Parathyroid adenoma (tissue), 2 donors: ENCODE results near the gene CNBD2.
"Not testable (repeated sequence)": the region's sequence is repeated elsewhere in the genome, so short reads cannot be mapped to it uniquely, and the experiment has no call there.

Experiments
- H2AFZ ChIP-seq: fragments of 300-600 bp; sonication (generic); one replicate; pipeline ENCODE4 v1.7.0; 2017; ENCODE audit warnings: antibody characterized with exemption, mild to moderate bottlenecking
- H3K27ac ChIP-seq: fragments of 300-600 bp; sonication (generic); one replicate; pipeline ENCODE4 v1.7.0; 2017
- H3K27me3 ChIP-seq: fragments of 300-600 bp; sonication (generic); one replicate; pipeline ENCODE4 v1.7.0; 2017; ENCODE audit warnings: low read length; ENCODE audit not compliant: control insufficient read depth, insufficient read depth
- H3K36me3 ChIP-seq: fragments of 300-600 bp; sonication (generic); one replicate; pipeline ENCODE4 v1.7.0; 2017; ENCODE audit warnings: low read length; ENCODE audit not compliant: control insufficient read depth, insufficient read depth
- H3K4me1 ChIP-seq: fragments of 300-600 bp; sonication (generic); one replicate; pipeline ENCODE4 v1.7.0; 2017; ENCODE audit warnings: control low read depth
- H3K4me2 ChIP-seq: fragments of 300-600 bp; sonication (generic); one replicate; pipeline ENCODE4 v1.7.0; 2017; ENCODE audit warnings: low read length
- H3K4me3 ChIP-seq: fragments of 300-600 bp; sonication (generic); one replicate; pipeline ENCODE4 v1.7.0; 2017; ENCODE audit warnings: low read depth, low read length
- H3K79me2 ChIP-seq: fragments of 300-600 bp; sonication (generic); one replicate; pipeline ENCODE4 v1.7.0; 2017; ENCODE audit warnings: control low read depth
- H3K9ac ChIP-seq: fragments of 300-600 bp; sonication (generic); one replicate; pipeline ENCODE4 v1.7.0; 2017; ENCODE audit warnings: mild to moderate bottlenecking
- H3K9me3 ChIP-seq: fragments of 300-600 bp; sonication (generic); one replicate; pipeline ENCODE4 v1.7.0; 2017; ENCODE audit warnings: low read length; ENCODE audit not compliant: control insufficient read depth
- TF ChIP-seq, protein P1 (sequence below): fragments of 300-600 bp; sonication (generic); IDR thresholded peaks from one replicate; pipeline ENCODE4 v1.7.0; 2017; ENCODE audit warnings: antibody characterized with exemption, mild to moderate bottlenecking
- donor health status: primary hyperparathyroidism.

CNBD2 gene

DNA sequence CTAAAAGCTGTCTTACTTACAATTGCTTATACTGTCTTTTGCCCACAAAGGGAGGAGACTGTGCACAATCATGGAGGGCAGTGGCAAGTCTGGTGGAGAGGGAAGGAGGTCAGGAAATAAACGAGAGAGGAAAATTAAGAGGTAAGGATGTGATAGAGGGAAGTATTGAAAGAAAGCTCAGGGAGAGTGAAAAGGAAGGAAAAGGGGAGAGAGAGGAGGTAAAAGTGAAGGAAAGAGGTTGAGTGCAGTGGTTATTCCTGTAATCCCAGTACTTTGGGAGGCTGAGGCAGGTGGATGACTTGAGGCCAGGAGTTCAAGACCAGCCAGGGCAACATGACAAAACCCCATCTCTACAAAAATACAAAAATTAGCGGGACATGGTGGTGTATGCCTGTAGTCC lies 103.5 kb downstream of the CNBD2 start:
- no peaks in the 10 kb centered on the region for H3K4me1 ChIP-seq
- no peaks in the 10 kb centered on the region for H3K27me3 ChIP-seq
- H3K9ac ChIP-seq, result no peak overlapping the region
- no peaks in the 10 kb centered on the region for H3K79me2 ChIP-seq
- H3K9me3 ChIP-seq, result no peaks in the 10 kb centered on the region
- no peak overlapping the region for H2AFZ ChIP-seq
- no peak overlapping the region for H3K4me3 ChIP-seq
- H3K36me3 ChIP-seq, result no peaks in the 10 kb centered on the region
- TF ChIP-seq, protein P1, sequence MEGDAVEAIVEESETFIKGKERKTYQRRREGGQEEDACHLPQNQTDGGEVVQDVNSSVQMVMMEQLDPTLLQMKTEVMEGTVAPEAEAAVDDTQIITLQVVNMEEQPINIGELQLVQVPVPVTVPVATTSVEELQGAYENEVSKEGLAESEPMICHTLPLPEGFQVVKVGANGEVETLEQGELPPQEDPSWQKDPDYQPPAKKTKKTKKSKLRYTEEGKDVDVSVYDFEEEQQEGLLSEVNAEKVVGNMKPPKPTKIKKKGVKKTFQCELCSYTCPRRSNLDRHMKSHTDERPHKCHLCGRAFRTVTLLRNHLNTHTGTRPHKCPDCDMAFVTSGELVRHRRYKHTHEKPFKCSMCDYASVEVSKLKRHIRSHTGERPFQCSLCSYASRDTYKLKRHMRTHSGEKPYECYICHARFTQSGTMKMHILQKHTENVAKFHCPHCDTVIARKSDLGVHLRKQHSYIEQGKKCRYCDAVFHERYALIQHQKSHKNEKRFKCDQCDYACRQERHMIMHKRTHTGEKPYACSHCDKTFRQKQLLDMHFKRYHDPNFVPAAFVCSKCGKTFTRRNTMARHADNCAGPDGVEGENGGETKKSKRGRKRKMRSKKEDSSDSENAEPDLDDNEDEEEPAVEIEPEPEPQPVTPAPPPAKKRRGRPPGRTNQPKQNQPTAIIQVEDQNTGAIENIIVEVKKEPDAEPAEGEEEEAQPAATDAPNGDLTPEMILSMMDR, result no peak
- no peak overlapping the region for H3K4me2 ChIP-seq
- no peak overlapping the region for H3K27ac ChIP-seq

DNA sequence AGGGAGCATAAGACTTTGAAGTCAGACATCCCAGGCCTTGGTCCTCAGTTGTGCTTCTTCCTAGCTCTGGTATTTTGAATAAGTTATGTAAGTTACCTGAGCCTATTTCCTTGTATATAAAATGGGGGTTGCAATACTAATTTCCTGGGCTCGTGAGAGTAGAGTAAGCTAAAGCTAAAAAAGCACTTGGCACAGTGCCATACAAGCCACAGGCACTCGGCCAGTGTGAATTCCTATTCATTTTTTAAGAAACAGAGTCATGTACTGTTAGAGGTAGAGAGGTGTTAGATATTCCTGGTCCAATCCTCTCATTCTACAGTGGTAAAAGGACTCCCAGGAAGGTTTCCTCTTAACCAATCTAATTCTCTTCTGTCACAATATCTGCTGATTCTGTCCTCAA lies 106.6 kb downstream of the CNBD2 start:
- no peaks in the 10 kb centered on the region for H3K79me2 ChIP-seq
- TF ChIP-seq, protein P1, result no peak
- no peaks in the 10 kb centered on the region for H3K9me3 ChIP-seq
- no peaks in the 10 kb centered on the region for H3K36me3 ChIP-seq
- no peaks in the 10 kb centered on the region for H3K4me1 ChIP-seq
- H3K9ac ChIP-seq, result no peak overlapping the region
- no peak overlapping the region for H3K4me3 ChIP-seq
- H3K27me3 ChIP-seq, result no peaks in the 10 kb centered on the region
- H2AFZ ChIP-seq, result no peak overlapping the region
- no peak overlapping the region for H3K4me2 ChIP-seq
- H3K27ac ChIP-seq, result no peak overlapping the region

DNA sequence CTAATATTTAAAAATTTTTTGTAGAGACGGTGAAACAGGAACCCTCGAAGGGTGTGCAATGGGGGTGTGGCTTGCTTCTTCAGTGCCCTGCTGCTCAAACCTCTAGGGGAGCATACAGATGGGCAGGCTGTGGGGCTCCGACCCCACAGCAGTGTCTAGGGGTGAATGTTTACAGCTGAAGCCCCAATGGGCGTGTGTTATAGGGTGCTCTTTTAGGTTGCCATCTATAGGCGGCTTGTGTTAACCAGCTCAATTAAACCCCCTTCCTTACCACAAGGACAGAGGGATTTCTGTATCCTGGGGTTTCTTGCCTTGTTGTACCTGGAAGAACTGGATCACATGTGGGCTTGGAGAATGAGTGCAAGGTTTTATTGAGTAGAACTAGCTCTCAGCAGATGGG lies 109.4 kb downstream of the CNBD2 start:
- H3K36me3 ChIP-seq, H3K27me3 ChIP-seq, H3K79me2 ChIP-seq, H2AFZ ChIP-seq, H3K4me1 ChIP-seq, H3K4me2 ChIP-seq, H3K27ac ChIP-seq, H3K9me3 ChIP-seq, H3K4me3 ChIP-seq, H3K9ac ChIP-seq: not testable (repeated sequence)

DNA sequence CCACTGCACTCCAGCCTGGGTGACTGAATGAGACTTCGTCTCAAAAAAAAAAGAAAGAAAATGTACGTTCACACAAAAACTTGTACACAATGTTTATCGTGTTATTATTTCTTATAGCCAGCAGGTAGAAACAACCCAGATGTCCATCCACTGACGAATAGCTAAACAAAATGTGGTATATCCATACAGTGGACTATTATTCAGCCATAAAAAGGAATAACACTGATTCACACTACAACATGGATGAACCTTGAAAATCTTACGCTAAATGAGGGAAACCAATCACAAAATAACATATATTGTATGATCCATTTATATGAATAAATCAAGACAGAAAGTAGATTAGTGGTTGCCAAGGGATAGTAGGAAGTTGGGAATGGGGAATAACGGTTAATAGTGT lies 111.1 kb downstream of the CNBD2 start:
- no peaks in the 10 kb centered on the region for H3K4me1 ChIP-seq
- H3K27ac ChIP-seq, result no peak overlapping the region
- no peak overlapping the region for H2AFZ ChIP-seq
- H3K9ac ChIP-seq, result no peak overlapping the region
- H3K4me2 ChIP-seq, result no peak overlapping the region
- TF ChIP-seq, protein P1, result no peak
- no peaks in the 10 kb centered on the region for H3K9me3 ChIP-seq
- no peaks in the 10 kb centered on the region for H3K36me3 ChIP-seq
- no peak overlapping the region for H3K4me3 ChIP-seq
- no peaks in the 10 kb centered on the region for H3K79me2 ChIP-seq
- no peaks in the 10 kb centered on the region for H3K27me3 ChIP-seq

DNA sequence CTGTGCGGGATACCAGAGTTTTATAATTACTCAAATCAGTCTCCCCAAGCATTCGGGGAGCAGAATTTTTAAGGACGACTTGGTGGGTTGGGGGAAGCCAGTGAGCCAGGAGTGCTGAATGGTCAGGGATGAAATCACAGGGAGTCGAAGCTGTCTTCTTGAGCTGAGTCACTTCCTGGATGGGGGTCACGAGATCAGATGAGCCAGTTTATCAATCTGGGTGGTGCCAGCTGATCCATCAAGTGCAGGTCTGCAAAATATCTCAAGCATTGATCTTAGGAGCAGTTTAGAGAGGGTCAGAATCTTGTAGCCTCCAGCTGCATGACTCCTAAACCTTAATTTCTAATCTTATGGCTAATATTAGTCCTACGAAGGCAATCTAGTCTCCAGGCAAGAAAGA lies 111.6 kb downstream of the CNBD2 start:
- H3K79me2 ChIP-seq, H3K9me3 ChIP-seq, H3K36me3 ChIP-seq, H3K9ac ChIP-seq, H2AFZ ChIP-seq, H3K4me2 ChIP-seq, H3K4me1 ChIP-seq, H3K4me3 ChIP-seq, H3K27me3 ChIP-seq, H3K27ac ChIP-seq: not testable (repeated sequence)
